ENCODE data around the gene PIRT.

GRCh38 chr17:10836966-10837590 lies 809 bp downstream of the PIRT start:
- TF ChIP-seq, protein P1, sequence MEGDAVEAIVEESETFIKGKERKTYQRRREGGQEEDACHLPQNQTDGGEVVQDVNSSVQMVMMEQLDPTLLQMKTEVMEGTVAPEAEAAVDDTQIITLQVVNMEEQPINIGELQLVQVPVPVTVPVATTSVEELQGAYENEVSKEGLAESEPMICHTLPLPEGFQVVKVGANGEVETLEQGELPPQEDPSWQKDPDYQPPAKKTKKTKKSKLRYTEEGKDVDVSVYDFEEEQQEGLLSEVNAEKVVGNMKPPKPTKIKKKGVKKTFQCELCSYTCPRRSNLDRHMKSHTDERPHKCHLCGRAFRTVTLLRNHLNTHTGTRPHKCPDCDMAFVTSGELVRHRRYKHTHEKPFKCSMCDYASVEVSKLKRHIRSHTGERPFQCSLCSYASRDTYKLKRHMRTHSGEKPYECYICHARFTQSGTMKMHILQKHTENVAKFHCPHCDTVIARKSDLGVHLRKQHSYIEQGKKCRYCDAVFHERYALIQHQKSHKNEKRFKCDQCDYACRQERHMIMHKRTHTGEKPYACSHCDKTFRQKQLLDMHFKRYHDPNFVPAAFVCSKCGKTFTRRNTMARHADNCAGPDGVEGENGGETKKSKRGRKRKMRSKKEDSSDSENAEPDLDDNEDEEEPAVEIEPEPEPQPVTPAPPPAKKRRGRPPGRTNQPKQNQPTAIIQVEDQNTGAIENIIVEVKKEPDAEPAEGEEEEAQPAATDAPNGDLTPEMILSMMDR (IDR thresholded peaks at IDR 0.05): no peak
- TF ChIP-seq POLR2A (IDR thresholded peaks at IDR 0.05): no peak
